Activated naive CD4-positive, alpha-beta T cell treated with anti-CD3 and anti-CD28 coated beads, Interleukin-2, amount 50 U/mL, for 72 hours (primary cell): ENCODE data around the gene KIAA0825. TPM values are rescaled to one million over a fixed set of nuclear protein-coding genes. Genes with fewer than 3 reads are reported as not detected.

ENCODE experiments used
- ATAC-seq, 2 donors: fragments of 150-1000 bp; cut with Tn5 transposase; 2 replicates each; pipeline ENCODE4 v1.10.0; 2021; ENCODE audit warnings: mild to moderate bottlenecking in 2 of 2, moderate library complexity in 2 of 2
- DNase-seq, 2 donors: peaks; one replicate each; pipeline ENCODE4 v3.0.0; 2021 to 2022; ENCODE audit warnings: low spot score in 2 of 2
- H3K27ac Mint-ChIP-seq, 2 donors: one replicate each; pipeline ENCODE4 v1.8.0; 2022; ENCODE audit warnings: mild to moderate bottlenecking in 2 of 2, mixed read lengths in 2 of 2
- H3K36me3 Mint-ChIP-seq, 2 donors: one replicate each; pipeline ENCODE4 v1.8.0; 2022; ENCODE audit warnings: mixed read lengths in 2 of 2
- H3K9me3 Mint-ChIP-seq, 2 donors: one replicate each; pipeline ENCODE4 v1.8.0; 2022; ENCODE audit warnings: mixed read lengths in 2 of 2
- total RNA-seq, 2 donors: library from RNA; stranded (reverse); gene quantifications; one replicate each; pipeline ENCODE4 v1.2.3, GENCODE V29; 2022

KIAA0825 gene
- total RNA-seq, 2 donors from 2014 or later, result 0.16 to 1.2 TPM

- H3K9me3 Mint-ChIP-seq, result no peaks in the 10 kb centered on the region
Measured at GRCh38 chr5:94335936-94336335, 282.5 kb downstream of the KIAA0825 start.

GRCh38 chr5:94329115-94329514 lies 289.3 kb downstream of the KIAA0825 start:
- Mint-ChIP-seq H3K27ac (no peak overlapping the region), H3K36me3 (peaks cover 0 to 6% of the 10 kb centered on the region in 2 donors), H3K9me3 (peaks cover 0 to 6% of the 10 kb centered on the region in 2 donors)
- DNase-seq (no peak), ATAC-seq (no peak)

More at GRCh38 chr5:94335936-94336335, 282.5 kb downstream of the KIAA0825 start:
- no peak for DNase-seq
- ATAC-seq, result no peak
- H3K36me3 Mint-ChIP-seq, result no peaks in the 10 kb centered on the region
- no peak overlapping the region for H3K27ac Mint-ChIP-seq

- Mint-ChIP-seq H3K36me3 (peaks cover 0 to 6% of the 10 kb centered on the region in 2 donors), H3K27ac (no peak overlapping the region), H3K9me3 (peaks cover 0 to 6% of the 10 kb centered on the region in 2 donors)
- ATAC-seq (no peak), DNase-seq (no peak)
Measured at GRCh38 chr5:94326586-94326985, 291.8 kb downstream of the KIAA0825 start.

GRCh38 chr5:94316916-94317838 lies 301.2 kb downstream of the KIAA0825 start:
- Mint-ChIP-seq H3K27ac (no peak overlapping the region), H3K36me3 (no peaks in the 10 kb centered on the region), H3K9me3 (no peaks in the 10 kb centered on the region)
- DNase-seq (no peak), ATAC-seq (peak in 1 of 2 donors; percentile 44)

- no peaks in the 10 kb centered on the region for H3K36me3 Mint-ChIP-seq
- no peak overlapping the region for H3K27ac Mint-ChIP-seq
- DNase-seq (no peak), ATAC-seq (no peak)
- H3K9me3 Mint-ChIP-seq, result no peaks in the 10 kb centered on the region
Measured at GRCh38 chr5:94314460-94315131, 303.8 kb downstream of the KIAA0825 start.

- H3K9me3 Mint-ChIP-seq, result no peaks in the 10 kb centered on the region
- no peak for DNase-seq
- no peak overlapping the region for H3K27ac Mint-ChIP-seq
- H3K36me3 Mint-ChIP-seq, result no peaks in the 10 kb centered on the region
- ATAC-seq, result no peak
Measured at GRCh38 chr5:94313696-94314095, 304.7 kb downstream of the KIAA0825 start.

- no peak for DNase-seq
- H3K9me3 Mint-ChIP-seq, result no peaks in the 10 kb centered on the region
- H3K27ac Mint-ChIP-seq, result no peak overlapping the region
- no peaks in the 10 kb centered on the region for H3K36me3 Mint-ChIP-seq
- ATAC-seq, result no peak
Measured at GRCh38 chr5:94313188-94313587, 305.2 kb downstream of the KIAA0825 start.

- no peak overlapping the region for H3K27ac Mint-ChIP-seq
- DNase-seq (no peak), ATAC-seq (no peak)
- no peaks in the 10 kb centered on the region for H3K9me3 Mint-ChIP-seq
- no peaks in the 10 kb centered on the region for H3K36me3 Mint-ChIP-seq
Measured at GRCh38 chr5:94312298-94312697, 306.1 kb downstream of the KIAA0825 start.

- no peak overlapping the region for H3K27ac Mint-ChIP-seq
- no peaks in the 10 kb centered on the region for H3K9me3 Mint-ChIP-seq
- DNase-seq (no peak), ATAC-seq (no peak)
- H3K36me3 Mint-ChIP-seq, result no peaks in the 10 kb centered on the region
Measured at GRCh38 chr5:94310833-94311232, 307.6 kb downstream of the KIAA0825 start.

- no peak for DNase-seq
- ATAC-seq, result no peak
- no peaks in the 10 kb centered on the region for H3K9me3 Mint-ChIP-seq
- no peak overlapping the region for H3K27ac Mint-ChIP-seq
- H3K36me3 Mint-ChIP-seq, result no peaks in the 10 kb centered on the region
Measured at GRCh38 chr5:94309141-94309540, 309.3 kb downstream of the KIAA0825 start.

- Mint-ChIP-seq H3K9me3 (no peaks in the 10 kb centered on the region), H3K27ac (no peak overlapping the region), H3K36me3 (no peaks in the 10 kb centered on the region)
- ATAC-seq, result no peak
- no peak for DNase-seq
Measured at GRCh38 chr5:94308442-94308841, 310.0 kb downstream of the KIAA0825 start.

GRCh38 chr5:94304146-94304545 lies 314.3 kb downstream of the KIAA0825 start:
- DNase-seq, result no peak
- Mint-ChIP-seq H3K9me3 (no peaks in the 10 kb centered on the region), H3K27ac (no peak overlapping the region), H3K36me3 (no peaks in the 10 kb centered on the region)
- ATAC-seq, result no peak

GRCh38 chr5:94288937-94289336 lies 329.5 kb downstream of the KIAA0825 start:
- ATAC-seq, result no peak
- peaks cover 22 to 25% of the 10 kb centered on the region in 2 donors for H3K9me3 Mint-ChIP-seq
- no peak for DNase-seq
- no peak overlapping the region for H3K27ac Mint-ChIP-seq
- H3K36me3 Mint-ChIP-seq, result peaks cover 20 to 25% of the 10 kb centered on the region in 2 donors

GRCh38 chr5:94285984-94286383 lies 332.4 kb downstream of the KIAA0825 start:
- Mint-ChIP-seq H3K36me3 (no peaks in the 10 kb centered on the region), H3K9me3 (no peaks in the 10 kb centered on the region), H3K27ac (no peak overlapping the region)
- ATAC-seq, result no peak
- no peak for DNase-seq

GRCh38 chr5:94283093-94283492 lies 335.3 kb downstream of the KIAA0825 start:
- ATAC-seq (no peak), DNase-seq (no peak)
- Mint-ChIP-seq H3K9me3 (no peaks in the 10 kb centered on the region), H3K36me3 (no peaks in the 10 kb centered on the region), H3K27ac (no peak overlapping the region)

- Mint-ChIP-seq H3K27ac (no peak overlapping the region), H3K36me3 (no peaks in the 10 kb centered on the region), H3K9me3 (no peaks in the 10 kb centered on the region)
- no peak for ATAC-seq
- DNase-seq, result no peak
Measured at GRCh38 chr5:94281236-94281801, 337.1 kb downstream of the KIAA0825 start.

GRCh38 chr5:94276751-94277150 lies 341.7 kb downstream of the KIAA0825 start:
- DNase-seq (no peak), ATAC-seq (no peak)
- H3K27ac Mint-ChIP-seq, result no peak overlapping the region
- H3K9me3 Mint-ChIP-seq, result no peaks in the 10 kb centered on the region
- H3K36me3 Mint-ChIP-seq, result no peaks in the 10 kb centered on the region
